Karpas-422 (cell line): ENCODE results near the gene MZF1. TPM values are rescaled to one million over a fixed set of nuclear protein-coding genes. Genes with fewer than 3 reads are reported as not detected.
"Not testable (repeated sequence)": the region's sequence is repeated elsewhere in the genome, so short reads cannot be mapped to it uniquely, and the experiment has no call there.

Experiments used
- DNase-seq: peaks from one replicate; pipeline ENCODE4 v3.0.0-alpha.2; 2015
- H2AFZ ChIP-seq: fragments of 200-600 bp; sonication (generic); 2 replicates; pipeline ENCODE4 v1.6.1; 2014; ENCODE audit warnings: antibody characterized with exemption, low read length, mixed read lengths
- H3K27ac ChIP-seq: fragments of 200-600 bp; sonication (generic); 2 replicates; pipeline ENCODE4 v1.5.1; 2014; ENCODE audit warnings: mild to moderate bottlenecking, low read length, moderate library complexity
- H3K27me3 ChIP-seq: fragments of 200-600 bp; sonication (generic); 2 replicates; pipeline ENCODE4 v1.6.1; 2014; ENCODE audit warnings: low read length, mixed read lengths
- H3K36me3 ChIP-seq: fragments of 200-600 bp; sonication (generic); 2 replicates; pipeline ENCODE4 v1.6.1; 2014; ENCODE audit warnings: low read length, mixed read lengths; ENCODE audit not compliant: insufficient read depth
- H3K4me1 ChIP-seq: fragments of 200-600 bp; sonication (generic); 2 replicates; pipeline ENCODE4 v1.6.1; 2014; ENCODE audit warnings: mild to moderate bottlenecking, low read length, mixed read lengths
- H3K4me2 ChIP-seq: fragments of 200-600 bp; sonication (generic); 2 replicates; pipeline ENCODE4 v1.6.1; 2014; ENCODE audit warnings: low read length, low read depth, mild to moderate bottlenecking; ENCODE audit not compliant: poor library complexity, severe bottlenecking
- H3K4me3 ChIP-seq: fragments of 200-600 bp; sonication (generic); 2 replicates; pipeline ENCODE4 v1.5.1; 2014; ENCODE audit warnings: mild to moderate bottlenecking, antibody characterized with exemption, low read length, mixed read lengths
- H3K79me2 ChIP-seq: fragments of 200-600 bp; sonication (generic); 2 replicates; pipeline ENCODE4 v1.6.1; 2014; ENCODE audit warnings: mild to moderate bottlenecking, low read length, mixed read lengths
- H3K9ac ChIP-seq: fragments of 200-600 bp; sonication (generic); 2 replicates; pipeline ENCODE4 v1.6.0; 2014; ENCODE audit warnings: low read length
- H3K9me2 ChIP-seq: fragments of 200-600 bp; sonication (generic), shearing (Covaris generic); replicated peaks from 2 replicates; pipeline ENCODE4 v1.6.0; 2014; ENCODE audit warnings: mild to moderate bottlenecking, low read length, moderate library complexity; ENCODE audit not compliant: insufficient read depth
- H3K9me3 ChIP-seq: fragments of 300-700, 200-600 bp; sonication (generic); 2 replicates; pipeline ENCODE4 v1.6.1; 2014; ENCODE audit warnings: low read length, mixed read lengths
- H4K20me1 ChIP-seq: fragments of 200-600 bp; sonication (generic); 2 replicates; pipeline ENCODE4 v1.6.1; 2014; ENCODE audit warnings: mild to moderate bottlenecking, antibody characterized with exemption, low read length, low read depth; ENCODE audit not compliant: insufficient read depth
- total RNA-seq: library from RNA; depleted of rRNA; stranded (reverse); fragments of >200 nt; shearing (Covaris generic); gene quantifications from 2 replicates; pipeline ENCODE4 v1.2.3, GENCODE V29; 2014; ENCODE audit warnings: low replicate concordance

The MZF1 gene
- total RNA-seq, 1 experiment from 2014 or later: 13.3 TPM

DNA sequence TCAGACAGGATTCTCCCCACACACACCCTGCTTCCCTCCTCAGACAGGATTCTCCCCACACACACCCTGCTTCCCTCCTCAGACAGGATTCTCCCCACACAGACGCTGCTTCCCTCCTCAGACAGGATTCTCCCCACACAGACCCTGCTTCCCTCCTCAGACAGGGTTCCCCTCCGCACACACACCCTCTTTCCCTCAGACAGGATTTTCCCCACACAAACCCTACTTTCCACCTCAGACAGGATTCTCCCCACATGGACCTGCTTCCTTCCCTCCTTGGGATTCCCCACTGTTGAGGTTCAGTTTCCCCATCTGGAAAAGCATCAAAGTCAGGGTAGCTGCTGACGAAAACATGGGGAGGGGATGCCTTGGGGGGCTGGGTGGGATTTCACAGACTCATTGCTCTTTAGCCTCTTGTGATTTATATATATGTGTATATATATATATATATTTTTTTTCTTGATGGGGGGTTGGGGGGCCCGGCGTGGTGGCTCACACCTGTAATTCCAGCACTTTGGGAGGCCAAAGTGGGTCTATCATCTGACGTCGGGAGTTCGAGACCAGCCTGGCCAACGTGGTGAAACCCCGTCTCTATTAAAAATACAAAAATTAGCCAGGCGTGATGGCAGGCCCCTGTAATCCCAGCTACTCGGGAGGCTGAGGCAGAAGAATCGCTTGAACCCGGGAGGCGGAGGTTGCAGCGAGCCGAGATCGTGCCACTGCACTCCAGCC, 30.3 kb downstream of the MZF1 start:
- not testable (repeated sequence) for H3K9ac ChIP-seq, H3K27ac ChIP-seq, H3K4me3 ChIP-seq, H3K9me3 ChIP-seq, H2AFZ ChIP-seq, H3K4me2 ChIP-seq, DNase-seq, H3K27me3 ChIP-seq, H3K9me2 ChIP-seq
- Histone ChIP-seq H3K36me3 (peaks cover 19% of the 10 kb centered on the region), H3K79me2 (peaks cover 27% of the 10 kb centered on the region), H4K20me1 (peaks cover 27% of the 10 kb centered on the region), H3K4me1 (peaks cover 17% of the 10 kb centered on the region)

DNA sequence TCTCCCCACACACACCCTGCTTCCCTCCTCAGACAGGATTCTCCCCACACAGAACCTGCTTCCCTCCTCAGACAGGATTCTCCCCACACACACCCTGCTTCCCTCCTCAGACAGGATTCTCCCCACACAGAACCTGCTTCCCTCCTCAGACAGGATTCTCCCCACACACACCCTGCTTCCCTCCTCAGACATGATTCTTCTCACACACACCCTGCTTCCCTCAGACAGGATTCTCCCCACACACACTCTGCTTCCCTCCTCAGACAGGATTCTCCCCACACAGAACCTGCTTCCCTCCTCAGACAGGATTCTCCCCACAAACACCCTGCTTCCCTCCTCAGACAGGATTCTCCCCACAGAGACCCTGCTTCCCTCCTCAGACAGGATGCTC, 34.0 kb downstream of the MZF1 start:
- not testable (repeated sequence) for H3K9me2 ChIP-seq, H3K4me1 ChIP-seq, H3K9ac ChIP-seq, H3K27me3 ChIP-seq, H3K9me3 ChIP-seq, H3K4me2 ChIP-seq, H3K27ac ChIP-seq, H3K36me3 ChIP-seq, H2AFZ ChIP-seq, H3K79me2 ChIP-seq, H3K4me3 ChIP-seq, DNase-seq, H4K20me1 ChIP-seq

DNA sequence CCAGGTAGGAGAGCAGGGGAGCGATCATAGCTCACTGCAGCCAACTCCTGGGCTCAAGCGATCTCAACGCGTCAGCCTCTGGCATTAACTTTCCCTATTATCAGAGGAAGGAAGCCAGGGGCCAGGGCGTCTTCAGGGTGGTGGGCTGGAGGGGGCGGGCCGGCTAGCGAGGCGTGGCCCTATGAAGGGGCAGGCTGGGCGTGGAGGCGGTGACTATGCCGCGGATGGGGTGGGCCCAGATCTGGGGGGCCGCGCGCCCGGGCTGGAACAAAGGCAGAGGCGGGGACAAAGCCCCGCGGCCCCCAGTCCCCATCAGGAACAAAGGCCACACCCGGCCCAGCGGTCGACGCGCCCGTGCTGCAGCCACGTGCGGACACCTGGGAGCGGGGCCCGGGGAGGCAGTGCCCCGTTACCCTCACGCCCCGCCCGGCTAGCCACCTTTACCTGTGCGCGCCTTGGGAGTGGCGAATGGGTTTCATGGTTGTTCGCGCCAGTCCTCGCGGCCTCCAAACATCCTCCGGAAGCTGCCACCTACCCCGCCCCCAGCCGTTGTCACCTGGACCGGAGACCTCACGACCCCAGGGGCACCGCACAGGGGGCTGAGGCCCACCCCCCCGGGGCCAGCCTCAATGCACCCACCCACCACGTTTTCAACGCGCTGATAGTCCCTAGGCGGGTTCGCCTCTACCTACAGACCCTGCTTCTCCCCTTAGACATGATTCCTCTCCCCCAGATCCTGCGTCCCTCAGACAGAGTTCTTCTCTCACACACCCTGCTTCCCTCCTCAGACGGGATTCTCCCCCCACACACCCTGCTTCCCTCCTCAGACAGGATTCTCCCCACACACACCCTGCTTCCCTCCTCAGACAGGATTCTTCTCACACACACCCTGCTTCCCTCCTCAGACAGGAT, 34.6 kb downstream of the MZF1 start:
- Histone ChIP-seq H3K36me3 (no peaks in the 10 kb centered on the region), H3K4me1 (peaks cover under 1% of the 10 kb centered on the region; the same call in 1 of the 2 replicates), H3K9ac (no peak overlapping the region), H3K79me2 (no peaks in the 10 kb centered on the region), H3K4me2 (no peak overlapping the region), H4K20me1 (no peaks in the 10 kb centered on the region), H3K9me2 (no peaks in the 10 kb centered on the region), H3K27ac (no peak overlapping the region), H3K9me3 (no peaks in the 10 kb centered on the region), H3K4me3 (no peak overlapping the region), H2AFZ (no peak overlapping the region), H3K27me3 (no peaks in the 10 kb centered on the region)
- DNase-seq: no peak

DNA sequence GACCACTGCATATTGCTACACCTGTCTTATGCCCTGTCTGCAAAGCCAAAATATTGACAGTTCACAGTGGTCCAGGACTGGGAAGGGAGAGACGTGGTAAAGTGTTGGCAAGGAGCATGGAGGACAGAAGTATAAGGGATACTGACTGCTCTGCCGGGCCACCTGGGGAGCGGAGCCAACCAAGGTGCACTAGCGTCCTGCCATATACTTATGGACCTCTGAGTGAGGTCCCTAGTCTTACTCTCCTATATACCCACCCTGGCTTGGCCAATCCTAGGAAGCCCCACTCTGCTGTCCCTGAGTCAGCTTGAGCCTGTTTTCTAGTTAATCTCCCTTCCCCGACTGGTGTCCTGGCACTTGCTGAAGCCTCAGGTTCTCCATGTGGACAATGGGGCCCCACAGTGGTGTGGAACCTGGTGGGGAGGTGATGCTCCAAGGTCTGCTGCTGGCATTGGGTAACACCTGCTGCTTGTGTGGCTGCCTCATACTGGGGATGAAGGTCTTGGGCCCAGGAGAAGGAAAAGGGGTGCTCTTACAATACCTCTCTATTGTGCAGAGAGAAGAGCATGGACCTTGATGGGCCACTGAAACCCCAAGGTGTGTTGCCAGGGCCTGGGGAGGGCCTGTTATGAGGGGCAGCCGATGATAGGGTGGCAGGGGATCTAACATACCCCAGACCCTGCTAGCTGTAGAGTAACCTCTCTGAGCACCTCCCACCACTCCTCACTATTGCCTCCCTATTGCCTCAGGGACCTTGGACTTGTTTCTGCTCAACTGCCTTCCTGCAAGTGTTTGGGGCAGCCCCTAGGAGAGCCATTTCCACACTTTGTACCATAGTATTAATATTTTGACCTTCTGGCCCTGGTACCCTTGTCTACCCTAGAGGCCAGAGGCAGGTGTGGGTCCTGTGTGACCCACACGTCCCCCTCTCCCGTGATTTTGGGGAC, 36.0 kb downstream of the MZF1 start:
- Histone ChIP-seq H3K4me3 (no peak overlapping the region), H3K9me3 (no peaks in the 10 kb centered on the region), H3K9me2 (no peaks in the 10 kb centered on the region), H3K4me2 (no peak overlapping the region), H3K27ac (no peak overlapping the region), H3K36me3 (no peaks in the 10 kb centered on the region), H3K79me2 (no peaks in the 10 kb centered on the region), H4K20me1 (no peaks in the 10 kb centered on the region), H2AFZ (no peak overlapping the region), H3K4me1 (peaks cover 1% of the 10 kb centered on the region), H3K27me3 (no peaks in the 10 kb centered on the region), H3K9ac (no peak overlapping the region)
- no peak for DNase-seq

DNA sequence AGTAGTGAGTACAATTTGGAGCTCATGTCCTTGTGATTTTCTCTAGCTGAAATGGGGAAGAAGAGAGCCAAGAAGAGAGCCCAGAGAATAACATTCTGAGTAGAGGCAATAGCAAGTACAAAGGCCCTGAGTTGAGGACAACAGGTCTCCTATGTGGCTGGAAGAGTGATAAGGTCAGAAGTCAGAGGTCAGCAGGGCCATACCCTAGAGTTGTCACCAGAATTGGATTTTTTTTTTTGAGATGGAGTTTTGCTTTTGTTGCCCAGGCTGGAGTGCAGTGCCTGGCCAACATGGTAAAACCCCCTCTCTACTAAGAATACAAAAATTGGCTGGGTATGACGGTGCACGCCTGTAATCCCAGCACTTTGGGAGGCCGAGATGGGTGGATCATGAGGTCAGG, 37.3 kb downstream of the MZF1 start:
- H3K79me2 ChIP-seq: no peaks in the 10 kb centered on the region
- no peak overlapping the region for H3K27ac ChIP-seq
- H3K27me3 ChIP-seq: no peaks in the 10 kb centered on the region
- H3K9me2 ChIP-seq: no peaks in the 10 kb centered on the region
- no peak overlapping the region for H2AFZ ChIP-seq
- peaks cover 14% of the 10 kb centered on the region for H3K4me1 ChIP-seq
- DNase-seq: no peak
- H3K4me3 ChIP-seq: no peak overlapping the region
- H4K20me1 ChIP-seq: no peaks in the 10 kb centered on the region
- no peaks in the 10 kb centered on the region for H3K9me3 ChIP-seq
- H3K4me2 ChIP-seq: no peak overlapping the region
- no peak overlapping the region for H3K9ac ChIP-seq
- H3K36me3 ChIP-seq: no peaks in the 10 kb centered on the region

DNA sequence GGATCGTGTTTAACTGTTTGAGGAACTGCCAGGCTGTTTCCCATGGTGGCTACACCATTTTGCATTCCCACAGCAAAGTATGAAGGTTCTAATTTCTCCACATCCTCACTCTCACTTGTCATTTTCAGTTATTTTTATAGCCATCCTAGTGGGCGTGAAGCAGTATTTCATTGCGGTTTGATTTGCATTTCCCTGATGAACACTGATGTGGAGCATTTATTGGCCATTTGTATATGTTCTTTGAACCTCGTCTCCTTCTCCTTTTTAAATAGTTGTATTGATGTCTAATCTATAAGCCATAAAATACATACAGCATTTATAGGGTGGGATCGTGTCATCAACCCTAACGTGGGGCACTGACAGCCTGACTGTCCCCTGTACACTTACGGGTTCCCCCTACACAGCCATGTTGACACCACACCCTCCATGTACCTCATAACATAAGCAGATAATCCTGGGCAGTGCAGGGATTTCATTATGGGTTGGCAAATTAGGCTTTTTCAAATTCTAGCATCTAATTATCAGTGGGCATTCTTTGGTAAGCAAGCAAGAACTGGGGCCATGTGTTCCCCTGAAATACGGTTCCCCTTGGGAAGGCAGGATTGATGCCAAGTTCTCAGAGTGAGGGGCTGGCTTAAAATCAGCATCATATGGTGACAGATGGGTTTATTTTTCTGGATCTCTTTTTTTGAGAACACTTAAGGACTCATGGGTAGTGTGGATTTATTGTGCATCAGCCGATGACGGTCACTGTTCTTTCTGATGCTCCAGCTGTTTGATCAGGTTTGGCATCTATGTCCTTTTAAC, 41.9 kb downstream of the MZF1 start:
- no peaks in the 10 kb centered on the region for H3K36me3 ChIP-seq
- no peaks in the 10 kb centered on the region for H4K20me1 ChIP-seq
- DNase-seq: no peak
- peak overlapping the region; percentile 15 for H3K4me2 ChIP-seq
- no peak overlapping the region for H3K9ac ChIP-seq
- H3K27me3 ChIP-seq: no peaks in the 10 kb centered on the region
- peaks cover 14% of the 10 kb centered on the region for H3K4me1 ChIP-seq
- no peak overlapping the region for H2AFZ ChIP-seq
- H3K27ac ChIP-seq: no peak overlapping the region
- H3K9me2 ChIP-seq: no peaks in the 10 kb centered on the region
- no peak overlapping the region for H3K4me3 ChIP-seq
- H3K9me3 ChIP-seq: no peaks in the 10 kb centered on the region
- no peaks in the 10 kb centered on the region for H3K79me2 ChIP-seq

DNA sequence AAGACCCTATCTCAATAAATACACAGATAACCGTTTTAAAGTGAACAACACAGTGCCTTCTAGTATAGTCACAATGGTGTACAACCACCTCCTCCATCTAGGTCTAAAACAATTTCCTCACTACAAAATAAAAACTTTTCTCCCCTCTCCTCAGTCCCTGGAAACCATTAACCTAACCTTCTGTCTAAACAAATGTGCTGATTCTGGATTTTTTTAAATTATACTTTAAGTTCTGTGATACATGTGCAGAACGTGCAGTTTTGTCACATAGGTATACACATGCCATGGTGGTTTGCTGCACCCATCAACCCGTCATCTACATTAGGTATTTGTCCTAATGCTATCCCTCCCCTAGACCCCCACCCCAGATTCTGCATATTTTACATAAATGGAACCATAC, 43.7 kb downstream of the MZF1 start:
- Histone ChIP-seq H3K9me2 (no peaks in the 10 kb centered on the region), H3K27ac (no peak overlapping the region), H3K79me2 (no peaks in the 10 kb centered on the region), H3K4me2 (no peak overlapping the region), H3K27me3 (no peaks in the 10 kb centered on the region), H3K9ac (no peak overlapping the region), H3K9me3 (no peaks in the 10 kb centered on the region), H3K36me3 (no peaks in the 10 kb centered on the region), H4K20me1 (no peaks in the 10 kb centered on the region), H2AFZ (no peak overlapping the region), H3K4me3 (no peak overlapping the region), H3K4me1 (peaks cover 14% of the 10 kb centered on the region)
- DNase-seq: no peak
